HepG2 (cell line): ENCODE measurements around the gene THADA. TPM values are rescaled to one million over a fixed set of nuclear protein-coding genes. Genes with fewer than 3 reads are reported as not detected.

Source experiments
- BRCA1 ChIP-seq: sonication (generic); formaldehyde crosslinking; IDR thresholded peaks from 2 replicates; pipeline ENCODE4 v1.4.0; 2020; ENCODE audit warnings: missing genetic modification reagents
- KAT7 ChIP-seq: IDR thresholded peaks from 2 replicates; pipeline ENCODE4 v1.6.1; 2018; ENCODE audit warnings: borderline replicate concordance, missing compliant biosample characterization
- MIER3 ChIP-seq: IDR thresholded peaks from 2 replicates; pipeline ENCODE4 v1.6.1; 2016; ENCODE audit warnings: missing compliant biosample characterization, borderline replicate concordance
- NPAS2 ChIP-seq: sonication (generic); formaldehyde crosslinking; IDR thresholded peaks from 2 replicates; pipeline ENCODE4 v1.8.0; 2022; ENCODE audit warnings: mild to moderate bottlenecking, missing genetic modification reagents, borderline replicate concordance
- POGK ChIP-seq: sonication (generic); formaldehyde crosslinking; conservative IDR thresholded peaks from 2 replicates; pipeline ENCODE4 v1.8.0; 2022; ENCODE audit warnings: mild to moderate bottlenecking, moderate library complexity, missing genetic modification reagents
- RFX1 ChIP-seq: fragments of 450-650 bp; IDR thresholded peaks from 2 replicates; pipeline ENCODE4 v1.6.1; 2017
- SMARCC2 ChIP-seq: fragments of 450-650 bp; IDR thresholded peaks from 2 replicates; pipeline ENCODE4 v1.6.1; 2017; ENCODE audit warnings: antibody characterized with exemption, mild to moderate bottlenecking
- TBX2 ChIP-seq: sonication (generic); formaldehyde crosslinking; IDR thresholded peaks from 2 replicates; pipeline ENCODE4 v1.5.0; 2020; ENCODE audit warnings: missing genetic modification reagents, mild to moderate bottlenecking, borderline replicate concordance
- ZNF496 ChIP-seq: sonication (generic); formaldehyde crosslinking; IDR thresholded peaks from 2 replicates; pipeline ENCODE4 v1.8.1; 2023; ENCODE audit warnings: mild to moderate bottlenecking, moderate library complexity, missing genetic modification reagents; ENCODE audit not compliant: insufficient replicate concordance
- ZNF563 ChIP-seq: sonication (generic); formaldehyde crosslinking; IDR thresholded peaks from 2 replicates; pipeline ENCODE4 v1.8.0; 2022; ENCODE audit warnings: mild to moderate bottlenecking, moderate library complexity, missing genetic modification reagents
- ZNF567 ChIP-seq: sonication (generic); formaldehyde crosslinking; IDR thresholded peaks from 2 replicates; pipeline ENCODE4 v1.8.1; 2023; ENCODE audit warnings: mild to moderate bottlenecking, missing genetic modification reagents, borderline replicate concordance
- ZNF615 ChIP-seq: sonication (generic); formaldehyde crosslinking; IDR thresholded peaks from 2 replicates; pipeline ENCODE4 v1.5.0; 2020; ENCODE audit warnings: mild to moderate bottlenecking, missing genetic modification reagents, borderline replicate concordance
- polyA plus RNA-seq, 8 experiments: library from polyadenylated mRNA; depleted of rRNA in 3 of 8; stranded (reverse) in 7 of 8; unstranded in 1 of 8; fragments of >200 nt; fragmentation: Illumina TruSeq in 4 of 8; extraction: Trizol in 4 of 8; gene quantifications; 2 replicates each; pipeline versions ENCODE4 v1.2.1 to v1.2.3, GENCODE V29; 2011 to 2016; ENCODE audit warnings: low read depth in 4 of 8, missing spikeins in 1 of 8, mixed read lengths in 1 of 8; ENCODE audit not compliant: insufficient read depth in 1 of 8
- total RNA-seq, 5 experiments: library from RNA; depleted of rRNA; stranded (reverse); fragments of >200 nt; fragmentation: Illumina TruSeq; extraction: Trizol; gene quantifications; 2 replicates each; pipeline ENCODE4 v1.2.3, GENCODE V29; 2016; ENCODE audit warnings: low read depth in 1 of 5
- TF ChIP-seq, protein P1 (sequence below): sonication (generic); formaldehyde crosslinking; IDR thresholded peaks from 2 replicates; pipeline ENCODE4 v1.5.1; 2020; ENCODE audit warnings: missing genetic modification reagents, mild to moderate bottlenecking, borderline replicate concordance
- TF ChIP-seq, protein P2 (sequence below): sonication (generic); formaldehyde crosslinking; IDR thresholded peaks from 2 replicates; pipeline ENCODE4 v1.4.0; 2020; ENCODE audit warnings: mild to moderate bottlenecking, missing genetic modification reagents
- TF ChIP-seq, protein P3 (sequence below): sonication (generic); formaldehyde crosslinking; conservative IDR thresholded peaks from 2 replicates; pipeline ENCODE4 v1.8.0; 2022; ENCODE audit warnings: missing genetic modification reagents
- TF ChIP-seq, protein P4 (sequence below), 2 experiments: sonication (generic) in 1 of 2; formaldehyde crosslinking in 1 of 2; IDR thresholded peaks; 2 replicates each; pipeline versions ENCODE4 v1.4.0 to v1.6.1; 2018 to 2020; ENCODE audit warnings: missing genetic modification reagents in 2 of 2, borderline replicate concordance in 1 of 2, low read depth in 1 of 2, mild to moderate bottlenecking in 1 of 2, missing biosample characterization in 1 of 2

THADA gene
- total and polyA plus RNA-seq, 2 of the 13 experiments (the other 11 are each of a cell fraction or from before 2014, with no cell fraction given) = 12.7 to 21.7 TPM

- TF ChIP-seq, protein P1, sequence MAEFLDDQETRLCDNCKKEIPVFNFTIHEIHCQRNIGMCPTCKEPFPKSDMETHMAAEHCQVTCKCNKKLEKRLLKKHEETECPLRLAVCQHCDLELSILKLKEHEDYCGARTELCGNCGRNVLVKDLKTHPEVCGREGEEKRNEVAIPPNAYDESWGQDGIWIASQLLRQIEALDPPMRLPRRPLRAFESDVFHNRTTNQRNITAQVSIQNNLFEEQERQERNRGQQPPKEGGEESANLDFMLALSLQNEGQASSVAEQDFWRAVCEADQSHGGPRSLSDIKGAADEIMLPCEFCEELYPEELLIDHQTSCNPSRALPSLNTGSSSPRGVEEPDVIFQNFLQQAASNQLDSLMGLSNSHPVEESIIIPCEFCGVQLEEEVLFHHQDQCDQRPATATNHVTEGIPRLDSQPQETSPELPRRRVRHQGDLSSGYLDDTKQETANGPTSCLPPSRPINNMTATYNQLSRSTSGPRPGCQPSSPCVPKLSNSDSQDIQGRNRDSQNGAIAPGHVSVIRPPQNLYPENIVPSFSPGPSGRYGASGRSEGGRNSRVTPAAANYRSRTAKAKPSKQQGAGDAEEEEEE (CRISPR knock-in tag) = no peak
- TF ChIP-seq ZNF615 (CRISPR knock-in tag) (no peak), ZNF567 (CRISPR knock-in tag) (0 out of 2 replicates have a peak, but pooled peaks have one; percentile 17), SMARCC2 (no peak), MIER3 (CRISPR knock-in tag) (no peak), POGK (CRISPR knock-in tag) (no peak), RFX1 (no peak), TBX2 (CRISPR knock-in tag) (no peak), ZNF496 (CRISPR knock-in tag) (no peak), BRCA1 (CRISPR knock-in tag) (no peak), KAT7 (CRISPR knock-in tag) (no peak), NPAS2 (CRISPR knock-in tag) (no peak), ZNF563 (CRISPR knock-in tag) (no peak)
- TF ChIP-seq, protein P2, sequence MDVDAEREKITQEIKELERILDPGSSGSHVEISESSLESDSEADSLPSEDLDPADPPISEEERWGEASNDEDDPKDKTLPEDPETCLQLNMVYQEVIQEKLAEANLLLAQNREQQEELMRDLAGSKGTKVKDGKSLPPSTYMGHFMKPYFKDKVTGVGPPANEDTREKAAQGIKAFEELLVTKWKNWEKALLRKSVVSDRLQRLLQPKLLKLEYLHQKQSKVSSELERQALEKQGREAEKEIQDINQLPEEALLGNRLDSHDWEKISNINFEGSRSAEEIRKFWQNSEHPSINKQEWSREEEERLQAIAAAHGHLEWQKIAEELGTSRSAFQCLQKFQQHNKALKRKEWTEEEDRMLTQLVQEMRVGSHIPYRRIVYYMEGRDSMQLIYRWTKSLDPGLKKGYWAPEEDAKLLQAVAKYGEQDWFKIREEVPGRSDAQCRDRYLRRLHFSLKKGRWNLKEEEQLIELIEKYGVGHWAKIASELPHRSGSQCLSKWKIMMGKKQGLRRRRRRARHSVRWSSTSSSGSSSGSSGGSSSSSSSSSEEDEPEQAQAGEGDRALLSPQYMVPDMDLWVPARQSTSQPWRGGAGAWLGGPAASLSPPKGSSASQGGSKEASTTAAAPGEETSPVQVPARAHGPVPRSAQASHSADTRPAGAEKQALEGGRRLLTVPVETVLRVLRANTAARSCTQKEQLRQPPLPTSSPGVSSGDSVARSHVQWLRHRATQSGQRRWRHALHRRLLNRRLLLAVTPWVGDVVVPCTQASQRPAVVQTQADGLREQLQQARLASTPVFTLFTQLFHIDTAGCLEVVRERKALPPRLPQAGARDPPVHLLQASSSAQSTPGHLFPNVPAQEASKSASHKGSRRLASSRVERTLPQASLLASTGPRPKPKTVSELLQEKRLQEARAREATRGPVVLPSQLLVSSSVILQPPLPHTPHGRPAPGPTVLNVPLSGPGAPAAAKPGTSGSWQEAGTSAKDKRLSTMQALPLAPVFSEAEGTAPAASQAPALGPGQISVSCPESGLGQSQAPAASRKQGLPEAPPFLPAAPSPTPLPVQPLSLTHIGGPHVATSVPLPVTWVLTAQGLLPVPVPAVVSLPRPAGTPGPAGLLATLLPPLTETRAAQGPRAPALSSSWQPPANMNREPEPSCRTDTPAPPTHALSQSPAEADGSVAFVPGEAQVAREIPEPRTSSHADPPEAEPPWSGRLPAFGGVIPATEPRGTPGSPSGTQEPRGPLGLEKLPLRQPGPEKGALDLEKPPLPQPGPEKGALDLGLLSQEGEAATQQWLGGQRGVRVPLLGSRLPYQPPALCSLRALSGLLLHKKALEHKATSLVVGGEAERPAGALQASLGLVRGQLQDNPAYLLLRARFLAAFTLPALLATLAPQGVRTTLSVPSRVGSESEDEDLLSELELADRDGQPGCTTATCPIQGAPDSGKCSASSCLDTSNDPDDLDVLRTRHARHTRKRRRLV (CRISPR knock-in tag) = no peak; the same call in 1 of the 2 replicates
- TF ChIP-seq, protein P3, sequence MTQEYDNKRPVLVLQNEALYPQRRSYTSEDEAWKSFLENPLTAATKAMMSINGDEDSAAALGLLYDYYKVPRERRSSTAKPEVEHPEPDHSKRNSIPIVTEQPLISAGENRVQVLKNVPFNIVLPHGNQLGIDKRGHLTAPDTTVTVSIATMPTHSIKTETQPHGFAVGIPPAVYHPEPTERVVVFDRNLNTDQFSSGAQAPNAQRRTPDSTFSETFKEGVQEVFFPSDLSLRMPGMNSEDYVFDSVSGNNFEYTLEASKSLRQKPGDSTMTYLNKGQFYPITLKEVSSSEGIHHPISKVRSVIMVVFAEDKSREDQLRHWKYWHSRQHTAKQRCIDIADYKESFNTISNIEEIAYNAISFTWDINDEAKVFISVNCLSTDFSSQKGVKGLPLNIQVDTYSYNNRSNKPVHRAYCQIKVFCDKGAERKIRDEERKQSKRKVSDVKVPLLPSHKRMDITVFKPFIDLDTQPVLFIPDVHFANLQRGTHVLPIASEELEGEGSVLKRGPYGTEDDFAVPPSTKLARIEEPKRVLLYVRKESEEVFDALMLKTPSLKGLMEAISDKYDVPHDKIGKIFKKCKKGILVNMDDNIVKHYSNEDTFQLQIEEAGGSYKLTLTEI = no peak
- TF ChIP-seq, protein P4, sequence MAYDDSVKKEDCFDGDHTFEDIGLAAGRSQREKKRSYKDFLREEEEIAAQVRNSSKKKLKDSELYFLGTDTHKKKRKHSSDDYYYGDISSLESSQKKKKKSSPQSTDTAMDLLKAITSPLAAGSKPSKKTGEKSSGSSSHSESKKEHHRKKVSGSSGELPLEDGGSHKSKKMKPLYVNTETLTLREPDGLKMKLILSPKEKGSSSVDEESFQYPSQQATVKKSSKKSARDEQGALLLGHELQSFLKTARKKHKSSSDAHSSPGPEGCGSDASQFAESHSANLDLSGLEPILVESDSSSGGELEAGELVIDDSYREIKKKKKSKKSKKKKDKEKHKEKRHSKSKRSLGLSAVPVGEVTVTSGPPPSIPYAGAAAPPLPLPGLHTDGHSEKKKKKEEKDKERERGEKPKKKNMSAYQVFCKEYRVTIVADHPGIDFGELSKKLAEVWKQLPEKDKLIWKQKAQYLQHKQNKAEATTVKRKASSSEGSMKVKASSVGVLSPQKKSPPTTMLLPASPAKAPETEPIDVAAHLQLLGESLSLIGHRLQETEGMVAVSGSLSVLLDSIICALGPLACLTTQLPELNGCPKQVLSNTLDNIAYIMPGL (CRISPR knock-in tag; IDR thresholded peaks at IDR 0.05; ENCODE audit: borderline replicate concordance in 1 of 2, low read depth in 1 of 2) = 0 out of 4 replicates have a peak, but pooled peaks of 1 of the 2 experiments have one; percentile 2
Measured at GRCh38 chr2:43227830-43228281, 368.0 kb downstream of the THADA start (continued).
